Esophagus muscularis mucosa (tissue), 4 donors: ENCODE results near the gene APOLD1. TPM values are rescaled to one million over a fixed set of nuclear protein-coding genes. Genes with fewer than 3 reads are reported as not detected.

ENCODE experiments used
- DNase-seq: peaks from one replicate; pipeline ENCODE4 v3.0.0-alpha.2; 2017; ENCODE audit errors: extremely low spot score
- H3K27ac ChIP-seq, 4 donors: fragments of 200-600 bp; sonication (generic); replicated peaks in 1 of 4; 1 replicate in 3 of 4; 2 replicates in 1 of 4; pipeline ENCODE4 v1.5.1; 2016 to 2019; ENCODE audit warnings: mild to moderate bottlenecking in 1 of 4
- H3K27me3 ChIP-seq, 4 donors: fragments of 200-600 bp; sonication (generic); one replicate each; pipeline versions ENCODE4 v1.5.1 to v1.6.0; 2016 to 2019
- H3K36me3 ChIP-seq, 4 donors: fragments of 200-600 bp; sonication (generic); one replicate each; pipeline ENCODE4 v1.5.1; 2016 to 2019
- H3K4me1 ChIP-seq, 4 donors: fragments of 200-600 bp; sonication (generic); one replicate each; pipeline ENCODE4 v1.5.1; 2016 to 2019
- H3K4me3 ChIP-seq, 4 donors: fragments of 200-600 bp; sonication (generic); 1 replicate in 2 of 4; 2 replicates in 2 of 4; pipeline ENCODE4 v1.5.1; 2016 to 2019; ENCODE audit warnings: mild to moderate bottlenecking in 4 of 4, moderate library complexity in 1 of 4
- H3K9me3 ChIP-seq, 4 donors: fragments of 200-600 bp; sonication (generic); 1 replicate in 3 of 4; 2 replicates in 1 of 4; pipeline ENCODE4 v1.5.1; 2016 to 2019
- CTCF ChIP-seq, 3 experiments: fragments of 200-600 bp in 2 of 3; fragments of 450-650 bp in 1 of 3; sonication (generic) in 2 of 3; IDR thresholded peaks; one replicate each; pipeline ENCODE4 v1.5.1; 2017 to 2019; ENCODE audit warnings: antibody characterized with exemption in 3 of 3, mild to moderate bottlenecking in 2 of 3, moderate library complexity in 1 of 3
- EP300 ChIP-seq: sonication (generic); formaldehyde crosslinking; IDR thresholded peaks from one replicate; pipeline ENCODE4 v1.6.1; 2017; ENCODE audit warnings: antibody characterized with exemption
- POLR2A ChIP-seq: fragments of 450-650 bp; IDR thresholded peaks from one replicate; pipeline ENCODE4 v1.6.1; 2017; ENCODE audit warnings: antibody characterized with exemption, moderate library complexity, mild to moderate bottlenecking, low read depth
- POLR2AphosphoS5 ChIP-seq, 2 donors: sonication (generic); formaldehyde crosslinking; IDR thresholded peaks; one replicate each; pipeline ENCODE4 v1.6.1; 2017; ENCODE audit warnings: antibody characterized with exemption in 2 of 2
- WGBS: methylation state at CpG from one replicate; pipeline ENCODE4 v1.1.5; 2018; 5-methylcytosine and 5-hydroxymethylcytosine counted together
- intact Hi-C: fragments of 100-400 bp; cut with DNase I; formaldehyde crosslinking; loops from one replicate; pipeline ENCODE4 v1.15.1; 2023
- total RNA-seq, 4 donors: library from RNA; depleted of rRNA; stranded (reverse); fragments of >200 nt; gene quantifications; one replicate each; pipeline versions ENCODE4 v1.1.0 to v1.2.1, GENCODE V29; 2016

The APOLD1 gene
- total RNA-seq, 4 donors from 2014 or later: 13.3 to 49.4 (median 37.1) TPM

- Histone ChIP-seq H3K27ac (peak overlapping the region in 1 of 4 donors; percentile 37), H3K4me3 (no peak overlapping the region), H3K9me3 (no peaks in the 10 kb centered on the region), H3K36me3 (no peaks in the 10 kb centered on the region), H3K4me1 (peaks cover 16 to 19% (median 18%) of the 10 kb centered on the region in 4 donors), H3K27me3 (no peaks in the 10 kb centered on the region)
- TF ChIP-seq CTCF (IDR thresholded peaks at IDR 0.05) (no peak), POLR2AphosphoS5 (IDR thresholded peaks at IDR 0.05) (peak in 1 of 2 donors; percentile 21), POLR2A (no peak)
- intact Hi-C loops: no loop called here
- WGBS: 6% methylated on average over 3 of the region's 3 CpGs
- no peak for DNase-seq
These were observed 5.9 kb upstream of the APOLD1 start for GRCh38 chr12:12779529-12779928.

- 100% methylated on average over 2 of the region's 2 CpGs for WGBS
- H3K9me3 ChIP-seq: no peaks in the 10 kb centered on the region
- H3K27ac ChIP-seq: peak overlapping the region; percentile 67 to 85 (median 72)
- no peaks in the 10 kb centered on the region for H3K27me3 ChIP-seq
- no peak for TF ChIP-seq POLR2A
- no peak for TF ChIP-seq CTCF (IDR thresholded peaks at IDR 0.05)
- TF ChIP-seq EP300: no peak
- no peak for TF ChIP-seq POLR2AphosphoS5 (IDR thresholded peaks at IDR 0.05)
- no peak overlapping the region for H3K4me3 ChIP-seq
- H3K36me3 ChIP-seq: peaks cover 0 to 9% (median 0%) of the 10 kb centered on the region in 4 donors
- intact Hi-C loops: no loop called here
- no peak for DNase-seq
- H3K4me1 ChIP-seq: peaks cover 25 to 44% (median 39%) of the 10 kb centered on the region in 4 donors
These were observed 1.3 kb upstream of the APOLD1 start for GRCh38 chr12:12784116-12784515.

GRCh38 chr12:12786351-12786705, 869 bp downstream of the APOLD1 start:
- peaks cover 0 to 13% (median 0%) of the 10 kb centered on the region in 4 donors for H3K36me3 ChIP-seq
- intact Hi-C loops: loop anchor here (2.0 to 5.0 kb wide), 3 partner anchors 28 to 106 kb away; partner anchors contain the start of gene GPRC5A
- no peak for TF ChIP-seq EP300
- TF ChIP-seq POLR2AphosphoS5 (IDR thresholded peaks at IDR 0.05): no peak
- TF ChIP-seq CTCF (IDR thresholded peaks at IDR 0.05): no peak
- TF ChIP-seq POLR2A: no peak
- H3K4me3 ChIP-seq: peak overlapping the region; percentile 60 to 75 (median 64)
- no peaks in the 10 kb centered on the region for H3K27me3 ChIP-seq
- peak overlapping the region; percentile 85 to 95 (median 92) for H3K27ac ChIP-seq
- no peaks in the 10 kb centered on the region for H3K9me3 ChIP-seq
- DNase-seq: no peak
- peaks cover 14 to 32% (median 29%) of the 10 kb centered on the region in 4 donors for H3K4me1 ChIP-seq
- 26% methylated on average over 4 of the region's 4 CpGs for WGBS

- H3K9me3 ChIP-seq: no peaks in the 10 kb centered on the region
- peaks cover 0 to 13% (median 0%) of the 10 kb centered on the region in 4 donors for H3K36me3 ChIP-seq
- peaks cover 18 to 38% (median 35%) of the 10 kb centered on the region in 4 donors for H3K4me1 ChIP-seq
- H3K4me3 ChIP-seq: peak overlapping the region; percentile 60 to 75 (median 64)
- peak overlapping the region; percentile 85 to 95 (median 92) for H3K27ac ChIP-seq
- DNase-seq: no peak
- H3K27me3 ChIP-seq: no peaks in the 10 kb centered on the region
- intact Hi-C loops: loop anchor here (2.0 to 5.0 kb wide), 3 partner anchors 28 to 105 kb away; partner anchors contain the start of gene GPRC5A
- 6% methylated on average over 21 of the region's 80 CpGs for WGBS
- TF ChIP-seq CTCF (IDR thresholded peaks at IDR 0.05) (peak; percentile 9 to 42 (median 34)), POLR2A (peak; percentile 45), POLR2AphosphoS5 (IDR thresholded peaks at IDR 0.05) (peak; percentile 53 to 81), EP300 (no peak)
These were observed 1.5 kb downstream of the APOLD1 start for GRCh38 chr12:12786706-12787601.
